GM12892 (cell line): ENCODE data around the gene DRD4.
A peak's percentile ranks its signal among the peaks of the same experiment; 100 is the strongest.
"Not testable (repeated sequence)": the region's sequence is repeated elsewhere in the genome, so short reads cannot be mapped to it uniquely, and the experiment has no call there.

Experiments used
- DNase-seq: peaks from one replicate; pipeline ENCODE4 v3.0.0; 2011; ENCODE audit not compliant: insufficient read length
- FAIRE-seq: peaks from 2 replicates; lab custom pipeline; 2011; peaks lifted over from hg19 to GRCh38; lab: Jason Lieb, UNC
- POLR2A ChIP-seq: IDR thresholded peaks from 2 replicates; pipeline ENCODE4 v1.6.1; 2011; ENCODE audit warnings: low read depth, low read length, control low read depth
- POLR2AphosphoS5 ChIP-seq: IDR thresholded peaks from 2 replicates; pipeline ENCODE4 v1.6.1; 2011; ENCODE audit warnings: low read depth, low read length, control low read depth
- TAF1 ChIP-seq: IDR thresholded peaks from 2 replicates; pipeline ENCODE4 v1.6.1; 2011; ENCODE audit warnings: low read depth, mild to moderate bottlenecking, control low read depth, low read length, borderline replicate concordance

Gene DRD4

GRCh38 chr11:639332-639955 lies 2.4 kb downstream of the DRD4 start:
- TF ChIP-seq TAF1 (no peak), POLR2A (no peak), POLR2AphosphoS5 (no peak)
- DNase-seq (no peak), FAIRE-seq (no peak)

- no peak for FAIRE-seq
- no peak for DNase-seq
- TF ChIP-seq POLR2AphosphoS5 (no peak), POLR2A (no peak), TAF1 (no peak)
Measured at GRCh38 chr11:640021-640706, 3.1 kb downstream of the DRD4 start.

GRCh38 chr11:641806-642370 lies 4.8 kb downstream of the DRD4 start:
- DNase-seq (no peak), FAIRE-seq (no peak)
- no peak for TF ChIP-seq TAF1
- TF ChIP-seq POLR2A = no peak
- no peak for TF ChIP-seq POLR2AphosphoS5

- no peak for DNase-seq
- no peak for TF ChIP-seq POLR2AphosphoS5
- no peak for TF ChIP-seq POLR2A
- TF ChIP-seq TAF1 = no peak
- no peak for FAIRE-seq
Measured at GRCh38 chr11:643366-643765, 6.3 kb downstream of the DRD4 start.

- no peak for FAIRE-seq
- DNase-seq = no peak
- TF ChIP-seq POLR2AphosphoS5 = no peak
- no peak for TF ChIP-seq TAF1
- no peak for TF ChIP-seq POLR2A
Measured at GRCh38 chr11:643849-644738, 7.0 kb downstream of the DRD4 start.

- DNase-seq = no peak
Measured at GRCh38 chr11:645536-645935, 8.5 kb downstream of the DRD4 start.

GRCh38 chr11:646214-646613 lies 9.1 kb downstream of the DRD4 start:
- no peak for DNase-seq
- no peak for FAIRE-seq
- TF ChIP-seq TAF1 (no peak), POLR2AphosphoS5 (no peak), POLR2A (no peak)

More at GRCh38 chr11:645536-645935, 8.5 kb downstream of the DRD4 start:
- FAIRE-seq = peak; percentile 33
- TF ChIP-seq POLR2AphosphoS5 (no peak), POLR2A (no peak), TAF1 (no peak)

- DNase-seq, FAIRE-seq: not testable (repeated sequence)
Measured at GRCh38 chr11:647672-648158, 10.6 kb downstream of the DRD4 start.

GRCh38 chr11:650482-650881 lies 13.4 kb downstream of the DRD4 start:
- TF ChIP-seq POLR2AphosphoS5 (no peak), TAF1 (no peak), POLR2A (no peak)
- FAIRE-seq (no peak), DNase-seq (no peak)

- FAIRE-seq = not testable (repeated sequence)
Measured at GRCh38 chr11:653136-653535, 16.1 kb downstream of the DRD4 start.

GRCh38 chr11:653837-654236 lies 16.8 kb downstream of the DRD4 start:
- no peak for TF ChIP-seq POLR2AphosphoS5
- no peak for TF ChIP-seq TAF1
- TF ChIP-seq POLR2A = no peak
- DNase-seq = no peak
- FAIRE-seq = no peak

More at GRCh38 chr11:653136-653535, 16.1 kb downstream of the DRD4 start:
- not testable (repeated sequence) for DNase-seq

- not testable (repeated sequence) for FAIRE-seq, DNase-seq
Measured at GRCh38 chr11:654444-654843, 17.4 kb downstream of the DRD4 start.
